Measurements from ENCODE around the gene MED25.

GRCh38 chr19:49883094-49883493, 65.0 kb downstream of the MED25 start:
- no peak for TF ChIP-seq CTCF (IDR thresholded peaks at IDR 0.05)
- no peak for TF ChIP-seq POLR2A (IDR thresholded peaks at IDR 0.05)
- TF ChIP-seq POLR2AphosphoS5 (IDR thresholded peaks at IDR 0.05), result no peak
